ENCODE data around the gene OR6C70.
"Not testable (repeated sequence)": the region's sequence is repeated elsewhere in the genome, so short reads cannot be mapped to it uniquely, and the experiment has no call there.

OR6C70 gene
- long read RNA-seq, donor 1: 0 reads
- long read RNA-seq, donor 2: 0 reads
- long read RNA-seq, donor 3: 0 reads
- long read RNA-seq, donor 4: 0 reads
- long read RNA-seq, donor 5: 0 reads
- long read RNA-seq, donor 6: 0 reads
- long read RNA-seq, donor 7: 0 reads
- long read RNA-seq, donor 8: 0 reads

- no peak for DNase-seq
Observed at GRCh38 chr12:55470088-55470829, at the start of gene OR6C70. Gene OR6C70, minus strand, starts transcription at chr12:55470138. Its CDS starts 0 bp downstream, at chr12:55470138.

GRCh38 chr12:55516391-55516790 is 46.5 kb upstream of the OR6C70 start:
- DNase-seq: no peak

DNA sequence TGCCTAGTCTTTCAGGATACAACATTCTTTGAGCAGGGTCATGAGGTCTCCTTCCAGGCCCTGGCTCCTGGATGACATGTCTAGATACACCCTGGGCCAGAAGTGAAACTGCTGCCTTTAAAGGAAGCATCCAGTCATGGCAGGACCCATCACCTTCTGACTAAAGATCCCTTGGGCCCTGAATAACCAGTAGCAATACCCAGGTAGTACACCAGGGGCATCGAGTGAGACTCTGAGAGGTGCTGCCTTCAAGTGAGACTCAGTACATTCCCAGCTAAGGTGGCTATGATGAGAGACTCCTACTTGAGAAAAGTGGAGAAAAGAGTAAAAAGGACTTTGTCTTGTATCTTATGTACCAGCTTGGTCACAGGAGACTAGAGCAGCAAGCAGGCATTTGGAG is 45.8 kb upstream of the OR6C70 start:
- no peak for DNase-seq

DNA sequence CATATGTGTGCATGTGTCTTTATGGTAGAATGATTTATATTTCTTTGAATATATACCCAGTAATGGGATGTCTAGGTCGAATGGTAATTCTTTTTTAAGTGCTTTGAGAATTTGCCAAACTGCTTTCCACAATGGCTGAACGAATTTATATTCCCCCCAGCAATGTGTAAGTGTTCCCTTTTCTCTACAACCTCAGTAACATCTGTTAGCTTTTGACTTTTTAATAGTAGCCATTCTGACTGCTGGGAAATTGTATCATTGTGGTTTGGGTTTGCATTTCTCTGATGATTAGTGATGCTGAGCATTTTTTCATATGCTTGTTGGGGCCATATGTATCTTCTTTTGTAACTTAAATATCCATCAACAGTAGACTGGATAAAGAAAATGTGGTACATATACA is 31.7 kb upstream of the OR6C70 start:
- no peak for DNase-seq

- DNase-seq: peak; percentile 28
Observed at GRCh38 chr12:55499810-55500252, 29.9 kb upstream of the OR6C70 start.

DNA sequence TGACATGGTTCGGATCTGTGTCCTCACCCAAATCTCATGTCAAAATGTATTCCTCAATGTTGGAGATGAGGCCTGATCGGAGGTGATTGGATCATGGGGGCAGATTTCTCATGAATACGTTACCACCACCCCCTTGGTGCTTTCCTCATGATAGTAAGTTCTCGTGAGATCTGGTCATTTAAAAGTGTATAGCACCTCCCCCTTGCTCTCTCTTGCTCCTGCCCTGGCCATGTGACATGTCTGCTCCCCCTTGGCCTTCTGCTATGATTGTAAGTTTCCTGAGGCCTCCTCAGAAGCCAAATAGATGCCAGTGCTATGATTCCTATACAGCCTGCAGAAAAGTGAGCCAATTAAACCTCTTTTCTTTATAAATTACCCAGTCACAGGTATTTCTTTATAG is 29.3 kb upstream of the OR6C70 start:
- no peak for DNase-seq

GRCh38 chr12:55495490-55495889 is 25.6 kb upstream of the OR6C70 start:
- no peak for DNase-seq

- DNase-seq: no peak
Observed at GRCh38 chr12:55492078-55492477, 22.1 kb upstream of the OR6C70 start, which contains the start of gene OR6C68. Gene OR6C68, plus strand, starts transcription at chr12:55492378. Its CDS starts 0 bp downstream, at chr12:55492378.

DNA sequence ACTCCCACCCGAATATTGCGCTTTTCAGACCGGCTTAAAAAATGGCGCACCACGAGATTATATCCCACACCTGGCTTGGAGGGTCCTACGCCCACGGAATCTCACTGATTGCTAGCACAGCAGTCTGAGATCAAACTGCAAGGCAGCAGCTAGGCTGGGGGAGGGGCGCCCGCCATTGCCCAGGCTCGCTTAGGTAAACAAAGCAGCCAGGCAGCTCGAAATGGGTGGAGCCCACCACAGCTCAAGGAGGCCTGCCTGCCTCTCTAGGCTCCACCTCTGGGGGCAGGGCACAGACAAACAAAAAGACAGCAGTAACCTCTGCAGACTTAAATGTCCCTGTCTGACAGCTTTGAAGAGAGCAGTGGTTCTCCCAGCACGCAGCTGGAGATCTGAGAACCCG is 14.3 kb upstream of the OR6C70 start:
- DNase-seq: not testable (repeated sequence)

- DNase-seq: not testable (repeated sequence)
Observed at GRCh38 chr12:55479136-55479535, 9.2 kb upstream of the OR6C70 start.

DNA sequence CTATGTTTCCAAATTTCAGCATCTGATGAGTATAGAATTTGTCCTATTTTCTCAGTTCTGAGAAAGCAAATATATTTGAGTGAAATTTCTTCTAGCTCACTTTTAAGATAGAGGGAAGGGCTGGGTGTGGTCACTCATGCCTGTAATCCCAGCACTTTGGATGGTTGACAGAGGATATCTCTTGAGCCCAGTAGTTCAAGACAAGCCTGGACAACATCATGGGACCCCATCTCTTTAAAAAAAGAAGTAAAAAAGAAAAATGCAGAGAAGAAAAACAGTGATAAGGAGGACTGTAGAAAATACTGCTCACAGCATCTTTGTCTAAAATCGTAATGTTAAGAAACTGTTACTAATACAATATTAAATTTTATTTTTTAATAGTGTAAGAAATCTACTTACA is 2.3 kb upstream of the OR6C70 start:
- DNase-seq: no peak

DNA sequence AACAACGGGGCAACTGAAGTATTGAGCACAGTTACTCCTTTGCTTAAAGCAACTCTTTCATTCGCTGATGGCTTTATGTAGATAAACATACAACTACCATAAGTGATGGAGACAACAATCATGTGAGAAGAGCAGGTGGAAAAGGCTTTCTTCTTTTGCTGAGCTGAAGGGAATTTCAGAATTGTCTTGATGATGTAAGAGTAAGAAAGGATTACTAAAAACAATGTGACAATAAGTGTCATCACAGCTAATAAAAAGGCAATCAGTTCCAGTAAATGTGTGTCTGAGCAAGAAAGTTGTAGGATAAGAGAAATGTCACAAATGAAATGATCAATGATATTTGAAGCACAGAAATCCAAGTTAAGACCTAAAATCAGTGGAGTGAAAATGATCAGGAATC is 647 bp downstream of the OR6C70 start:
- no peak for DNase-seq

DNA sequence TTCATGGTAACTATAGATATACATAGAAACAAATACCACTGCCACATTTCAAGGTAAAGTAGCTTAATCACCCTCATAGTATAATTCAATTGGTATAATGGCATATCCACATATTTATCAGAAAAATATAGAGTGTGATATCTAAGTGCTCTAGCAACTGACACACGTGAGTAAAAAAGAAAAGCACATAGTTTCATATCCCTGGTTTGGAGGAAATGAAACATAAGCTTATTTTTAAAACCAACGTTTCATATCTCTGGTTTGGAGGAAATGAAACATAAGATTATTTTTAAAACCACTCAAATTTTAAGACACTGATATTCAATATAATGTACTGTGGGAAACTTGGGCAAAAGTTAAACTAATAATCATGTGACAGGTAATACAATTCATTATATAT is 2.1 kb downstream of the OR6C70 start:
- no peak for DNase-seq

- not testable (repeated sequence) for DNase-seq
Observed at GRCh38 chr12:55464926-55465325, 5.0 kb downstream of the OR6C70 start.

DNA sequence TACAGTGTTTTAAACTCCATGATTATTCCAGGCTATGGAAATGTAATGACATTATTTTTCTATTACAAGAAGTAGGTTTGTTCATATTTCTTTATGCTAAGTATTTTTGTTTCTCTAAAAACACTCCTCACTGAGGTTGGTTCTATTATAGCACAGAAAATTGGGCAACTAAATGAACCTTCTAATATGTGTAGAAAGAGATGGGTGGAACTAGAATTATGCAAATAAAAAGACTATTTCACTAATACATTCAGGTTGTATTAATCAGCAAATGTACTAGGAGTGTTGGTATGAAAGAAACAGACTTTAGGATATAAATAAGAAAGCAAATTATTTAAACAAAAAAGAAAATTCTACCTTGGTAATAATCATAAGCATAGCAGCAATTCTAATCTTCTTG is 21.1 kb downstream of the OR6C70 start:
- DNase-seq: no peak

DNA sequence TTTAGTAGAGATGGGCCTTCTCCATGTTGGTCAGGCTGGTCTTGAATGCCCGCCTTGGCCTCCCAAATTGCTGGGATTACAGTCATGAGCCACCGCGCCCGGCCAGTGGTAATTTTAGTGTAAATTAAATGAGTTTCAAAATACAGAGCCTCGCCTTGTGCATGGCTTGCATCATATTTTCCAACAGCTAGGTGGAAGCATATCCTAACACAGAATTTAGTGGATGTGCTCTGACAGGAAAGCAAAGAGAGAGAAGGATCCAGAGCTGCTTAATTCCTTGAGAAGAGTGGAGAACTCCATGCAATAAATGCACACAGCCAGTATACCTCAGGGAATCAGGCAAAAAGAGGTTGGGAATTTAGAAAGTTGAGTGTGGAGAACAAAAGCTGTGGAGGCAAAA is 23.6 kb downstream of the OR6C70 start:
- no peak for DNase-seq

DNA sequence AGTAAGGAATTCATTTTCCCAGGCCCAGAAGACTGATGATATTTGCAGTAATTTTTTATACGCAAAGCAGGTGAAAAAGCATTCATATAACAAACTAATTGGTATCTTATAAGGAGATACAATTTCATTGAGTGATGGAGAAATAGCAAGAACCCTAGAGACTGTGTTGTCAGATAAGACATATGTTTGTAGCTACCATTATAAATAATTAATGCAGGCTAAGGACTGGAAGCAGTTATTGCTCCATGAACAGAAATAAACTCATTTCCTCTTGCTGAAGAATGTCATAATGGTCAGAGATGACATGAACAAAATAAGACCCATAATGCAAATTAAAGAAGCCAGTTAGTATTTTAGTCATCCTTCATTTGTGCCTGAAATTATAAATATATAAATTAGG is 24.6 kb downstream of the OR6C70 start:
- DNase-seq: no peak

DNA sequence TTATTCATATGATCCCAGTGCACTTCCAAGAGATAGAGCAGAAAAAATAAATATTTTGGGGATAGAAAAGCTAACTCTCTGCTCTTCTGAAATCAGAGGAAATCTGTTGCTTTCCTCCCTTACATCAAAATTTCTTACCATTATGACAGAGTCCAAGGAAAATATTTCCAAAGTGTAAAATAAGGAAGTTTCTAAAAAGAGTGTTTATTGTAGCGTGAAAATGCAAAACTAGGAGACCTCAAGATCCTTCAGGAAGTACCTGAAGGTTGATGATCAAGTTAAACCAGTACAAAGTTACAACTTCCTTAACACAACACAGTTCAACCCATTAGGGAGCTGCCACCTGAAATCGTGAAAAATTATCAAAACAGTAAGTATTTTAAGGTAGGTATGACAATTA is 26.2 kb downstream of the OR6C70 start, which contains the start of gene OR6C2:
OR6C2 (plus strand) TSS at position 301 of the 400 bp plus-strand sequence. CDS start 8,138 bp downstream, outside the sequence.
- DNase-seq: no peak

- DNase-seq: not testable (repeated sequence)
Observed at GRCh38 chr12:55441233-55441632, 28.7 kb downstream of the OR6C70 start.

DNA sequence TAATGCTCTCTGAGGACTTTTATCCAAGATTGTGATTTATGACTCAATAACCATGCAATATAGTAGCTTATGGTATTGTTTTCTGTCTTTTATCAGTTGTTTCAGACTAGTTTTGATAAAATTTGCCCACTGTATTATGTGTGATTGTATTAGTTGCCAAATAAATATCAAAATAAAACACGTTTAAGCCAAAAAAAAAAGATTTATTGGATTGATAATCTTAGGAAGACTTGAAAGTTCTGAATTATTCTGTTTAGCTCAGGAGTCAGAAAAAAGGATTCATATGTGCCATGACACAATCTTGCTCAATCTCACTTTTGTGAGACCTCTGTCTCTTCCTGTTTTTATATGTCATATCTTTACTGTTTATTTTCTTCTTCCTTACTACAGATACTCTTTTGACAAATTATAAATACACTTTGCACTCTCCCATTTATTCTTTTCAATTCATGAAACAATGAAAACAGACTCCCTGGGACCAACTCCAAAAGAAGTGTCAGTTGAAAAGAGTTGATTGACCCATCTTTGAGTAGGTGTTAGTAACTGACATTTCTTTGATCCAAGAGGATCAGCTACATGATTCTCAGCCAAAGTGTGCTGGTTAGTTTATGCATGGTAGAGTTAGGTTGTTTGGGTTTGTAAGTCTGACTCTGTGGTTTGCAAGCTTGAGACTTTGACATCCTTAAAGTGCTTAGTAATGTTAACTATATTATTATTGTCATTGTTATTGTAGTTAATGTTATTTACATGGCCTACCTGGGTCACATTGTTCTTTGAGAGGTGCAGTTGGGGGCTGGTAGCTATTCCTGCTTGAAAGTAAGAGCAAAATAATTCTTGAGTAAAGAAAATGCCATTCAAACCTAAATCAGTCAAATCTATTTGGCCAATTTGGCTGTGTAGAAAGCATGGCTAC is 41.4 kb downstream of the OR6C70 start:
- no peak for DNase-seq

DNA sequence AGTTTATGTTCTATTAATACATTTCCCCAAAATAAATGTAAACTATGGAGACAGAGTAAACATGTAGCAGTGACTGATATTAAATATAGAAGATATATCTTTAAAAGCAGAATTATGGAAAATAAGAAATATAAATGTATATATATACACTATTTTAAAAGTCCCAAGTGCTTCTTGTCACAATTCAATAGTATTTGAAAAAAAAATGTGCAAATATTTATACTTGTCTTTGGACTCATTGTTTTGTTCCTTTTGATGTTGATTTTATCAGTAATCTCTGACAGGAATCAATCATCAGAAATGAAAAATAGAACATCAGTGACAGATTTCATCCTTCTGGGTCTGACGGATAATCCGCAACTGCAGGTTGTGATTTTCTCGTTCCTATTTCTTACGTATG is 44.0 kb downstream of the OR6C70 start, which contains the start of gene OR6C76:
OR6C76 (plus strand) TSS at position 301 of the 400 bp plus-strand sequence; CDS start at position 301, 0 bp downstream.
- no peak for DNase-seq

DNA sequence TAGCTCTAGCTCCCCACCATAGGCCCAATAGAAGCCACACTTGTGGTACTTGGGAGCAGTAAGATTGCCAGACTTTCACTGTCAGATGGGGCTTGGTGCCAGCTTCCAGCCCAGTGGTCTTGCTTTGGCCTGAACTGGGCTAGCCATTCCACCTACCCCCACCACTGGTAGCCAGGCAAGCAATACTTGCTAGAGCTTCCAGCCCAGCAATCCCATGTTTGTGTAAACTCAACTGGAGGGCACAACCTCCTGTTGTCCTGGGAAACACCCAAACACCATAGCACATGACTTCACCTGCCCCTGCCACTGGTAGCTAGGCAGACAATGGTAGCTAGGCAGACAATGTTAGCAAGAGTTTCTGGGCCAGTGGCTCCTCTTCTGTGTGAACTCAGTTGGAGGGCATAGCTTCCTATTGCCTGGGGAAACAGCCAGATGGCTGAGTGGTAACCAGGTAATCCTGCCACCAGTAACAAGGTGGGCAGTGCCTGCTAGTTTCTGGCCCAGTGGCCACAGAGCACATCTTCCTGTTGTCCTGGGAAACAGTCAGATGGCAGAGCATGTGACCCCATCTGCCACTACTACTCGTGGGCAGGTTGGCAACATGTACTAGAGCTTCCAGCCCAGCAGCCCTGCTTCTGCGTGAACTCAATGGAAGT is 49.5 kb downstream of the OR6C70 start:
- DNase-seq: no peak
